Hepatocyte (in vitro differentiated cells): Measurements from ENCODE around the gene IGF2BP3. TPM values are rescaled to one million over a fixed set of nuclear protein-coding genes. Genes with fewer than 3 reads are reported as not detected.

Experiments used
- DNase-seq: peaks from one replicate; pipeline ENCODE4 v3.0.0-alpha.2; 2016; ENCODE audit warnings: low spot score
- H2AFZ ChIP-seq: fragments of 200-600 bp; sonication (generic); 2 replicates; pipeline ENCODE4 v1.6.0; 2016; ENCODE audit warnings: antibody characterized with exemption, mild to moderate bottlenecking
- H3K27ac ChIP-seq: fragments of 200-600 bp; sonication (generic); 2 replicates; pipeline ENCODE4 v1.5.1; 2016; ENCODE audit warnings: mild to moderate bottlenecking
- H3K27me3 ChIP-seq: fragments of 200-600 bp; sonication (generic); 2 replicates; pipeline ENCODE4 v1.6.1; 2016
- H3K36me3 ChIP-seq: fragments of 200-600 bp; sonication (generic); replicated peaks from 2 replicates; pipeline ENCODE4 v1.5.1; 2016; ENCODE audit warnings: low read depth; ENCODE audit not compliant: insufficient read depth
- H3K4me1 ChIP-seq: fragments of 200-600 bp; sonication (generic); 2 replicates; pipeline ENCODE4 v1.5.1; 2016; ENCODE audit warnings: mild to moderate bottlenecking, moderate library complexity; ENCODE audit not compliant: insufficient read depth
- H3K4me2 ChIP-seq: fragments of 200-600 bp; sonication (generic); 2 replicates; pipeline ENCODE4 v1.6.0; 2016
- H3K4me3 ChIP-seq: fragments of 200-600 bp; sonication (generic); 2 replicates; pipeline ENCODE4 v1.5.1; 2016; ENCODE audit warnings: mild to moderate bottlenecking
- H3K79me2 ChIP-seq: fragments of 200-600 bp; sonication (generic); 2 replicates; pipeline ENCODE4 v1.6.0; 2017; ENCODE audit warnings: mild to moderate bottlenecking
- H3K9me2 ChIP-seq: fragments of 200-600 bp; sonication (generic); replicated peaks from 2 replicates; pipeline ENCODE4 v1.6.0; 2017; ENCODE audit warnings: mild to moderate bottlenecking; ENCODE audit not compliant: insufficient read depth
- H3K9me3 ChIP-seq: fragments of 200-600 bp; sonication (generic); 2 replicates; pipeline ENCODE4 v1.5.1; 2016; ENCODE audit warnings: low read depth, mild to moderate bottlenecking
- H4K20me1 ChIP-seq: fragments of 200-600 bp; sonication (generic); 2 replicates; pipeline ENCODE4 v1.6.0; 2016; ENCODE audit warnings: mild to moderate bottlenecking; ENCODE audit not compliant: insufficient read depth, poor library complexity, severe bottlenecking
- EZH2 ChIP-seq: fragments of 200-600 bp; sonication (generic); IDR thresholded peaks from 2 replicates; pipeline ENCODE4 v1.6.1; 2016; ENCODE audit warnings: antibody characterized with exemption, mild to moderate bottlenecking, borderline replicate concordance
- EZH2phosphoT487 ChIP-seq: fragments of 200-600 bp; sonication (generic); IDR thresholded peaks from one replicate; pipeline ENCODE4 v1.6.1; 2018; ENCODE audit warnings: antibody characterized with exemption, mild to moderate bottlenecking, low read depth, moderate library complexity; ENCODE audit not compliant: unreplicated experiment, severe bottlenecking
- WGBS: methylation state at CpG from one replicate; pipeline ENCODE4 v1.1.6; 2016; ENCODE audit warnings: low lambda C conversion rate; ENCODE audit errors: missing lambda C conversion rate; 5-methylcytosine and 5-hydroxymethylcytosine counted together
- polyA plus RNA-seq: library from polyadenylated mRNA; unstranded; fragments of >200 nt; fragmentation: Nextera tagmentation; extraction: Ambion mirVana; gene quantifications from 2 replicates; pipeline ENCODE4 v1.2.1, GENCODE V29; 2016
- total RNA-seq: library from RNA; depleted of rRNA; stranded (reverse); fragments of >200 nt; gene quantifications from 2 replicates; pipeline ENCODE4 v1.2.3, GENCODE V29; 2014
- TF ChIP-seq, protein P1 (sequence below): fragments of 200-600 bp; sonication (generic); IDR thresholded peaks from 2 replicates; pipeline ENCODE4 v1.5.1; 2016; ENCODE audit warnings: antibody characterized with exemption, mild to moderate bottlenecking; ENCODE audit not compliant: poor library complexity

The IGF2BP3 gene
- total and polyA plus RNA-seq, 2 experiments from 2014 or later, result 28.9 to 73.1 TPM

DNA sequence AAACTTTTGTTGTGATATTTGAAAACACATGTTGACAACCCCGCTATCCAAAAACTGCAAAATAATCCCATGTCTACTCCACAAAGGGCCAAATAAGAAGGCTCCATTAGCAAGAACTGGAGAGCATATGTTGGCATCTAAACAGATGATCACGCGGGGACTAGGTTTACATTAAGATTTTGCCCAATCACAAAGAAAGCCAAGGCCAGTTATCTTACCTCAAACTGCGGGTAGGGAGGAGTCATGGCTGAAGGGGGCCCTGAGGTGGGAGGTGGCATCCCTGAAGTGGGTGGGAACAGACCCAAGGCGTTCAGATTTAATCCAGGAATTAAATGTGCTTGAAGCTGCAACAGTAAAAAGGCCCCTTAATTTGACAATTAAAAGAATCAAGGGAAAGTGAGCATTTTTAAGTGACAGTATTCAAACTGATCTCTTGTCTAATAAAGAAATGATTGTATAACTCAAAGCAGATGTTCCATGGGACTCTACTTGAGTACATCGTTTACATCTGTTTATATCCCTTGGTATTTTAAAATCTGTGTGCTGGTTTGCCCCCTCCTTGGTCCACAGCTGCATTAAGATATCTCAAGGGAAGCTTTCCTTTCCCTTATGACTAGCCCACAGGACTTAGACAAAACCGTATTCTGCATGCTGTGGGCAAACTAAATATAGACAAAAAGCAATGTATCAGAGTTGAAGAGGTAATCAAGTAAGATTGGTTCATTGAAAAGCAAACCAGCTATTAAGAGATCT lies 128.3 kb downstream of the IGF2BP3 start:
- no peak overlapping the region for H3K4me2 ChIP-seq
- peak; percentile 11 for DNase-seq
- H3K9me2 ChIP-seq, result no peaks in the 10 kb centered on the region
- peaks cover 25% of the 10 kb centered on the region for H3K4me1 ChIP-seq
- H3K79me2 ChIP-seq, result peaks cover 2% of the 10 kb centered on the region
- TF ChIP-seq, protein P1, sequence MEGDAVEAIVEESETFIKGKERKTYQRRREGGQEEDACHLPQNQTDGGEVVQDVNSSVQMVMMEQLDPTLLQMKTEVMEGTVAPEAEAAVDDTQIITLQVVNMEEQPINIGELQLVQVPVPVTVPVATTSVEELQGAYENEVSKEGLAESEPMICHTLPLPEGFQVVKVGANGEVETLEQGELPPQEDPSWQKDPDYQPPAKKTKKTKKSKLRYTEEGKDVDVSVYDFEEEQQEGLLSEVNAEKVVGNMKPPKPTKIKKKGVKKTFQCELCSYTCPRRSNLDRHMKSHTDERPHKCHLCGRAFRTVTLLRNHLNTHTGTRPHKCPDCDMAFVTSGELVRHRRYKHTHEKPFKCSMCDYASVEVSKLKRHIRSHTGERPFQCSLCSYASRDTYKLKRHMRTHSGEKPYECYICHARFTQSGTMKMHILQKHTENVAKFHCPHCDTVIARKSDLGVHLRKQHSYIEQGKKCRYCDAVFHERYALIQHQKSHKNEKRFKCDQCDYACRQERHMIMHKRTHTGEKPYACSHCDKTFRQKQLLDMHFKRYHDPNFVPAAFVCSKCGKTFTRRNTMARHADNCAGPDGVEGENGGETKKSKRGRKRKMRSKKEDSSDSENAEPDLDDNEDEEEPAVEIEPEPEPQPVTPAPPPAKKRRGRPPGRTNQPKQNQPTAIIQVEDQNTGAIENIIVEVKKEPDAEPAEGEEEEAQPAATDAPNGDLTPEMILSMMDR, result no peak
- no peaks in the 10 kb centered on the region for H3K9me3 ChIP-seq
- H3K36me3 ChIP-seq, result no peaks in the 10 kb centered on the region
- peak overlapping the region; percentile 27 for H3K27ac ChIP-seq
- WGBS, result 48% methylated on average over 7 of the region's 7 CpGs
- H3K4me3 ChIP-seq, result no peak overlapping the region
- no peaks in the 10 kb centered on the region for H3K27me3 ChIP-seq
- no peaks in the 10 kb centered on the region for H4K20me1 ChIP-seq
- H2AFZ ChIP-seq, result no peak overlapping the region

DNA sequence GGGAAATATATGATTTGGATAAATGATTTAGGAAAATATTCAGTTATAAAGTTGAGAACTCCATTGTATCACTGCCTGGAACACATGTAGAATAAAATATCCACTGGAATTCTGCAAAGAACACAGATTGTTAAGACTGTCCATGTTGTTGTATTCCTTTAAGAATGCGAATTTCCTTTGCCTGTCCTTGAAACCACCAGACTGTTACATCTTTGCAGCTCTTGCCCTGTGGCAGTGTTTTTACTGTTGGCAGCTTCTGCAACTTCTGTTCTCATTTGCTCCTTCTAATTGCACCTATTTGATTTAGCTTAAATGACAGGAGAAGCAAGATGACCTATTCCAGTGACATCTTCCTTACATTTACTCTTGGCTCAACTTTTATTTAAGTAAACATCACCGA lies 131.4 kb downstream of the IGF2BP3 start:
- Histone ChIP-seq H3K27ac (no peak overlapping the region), H3K4me1 (peaks cover 40% of the 10 kb centered on the region), H3K9me2 (no peaks in the 10 kb centered on the region), H3K79me2 (peaks cover 2% of the 10 kb centered on the region), H3K36me3 (no peaks in the 10 kb centered on the region), H3K4me2 (no peak overlapping the region), H3K27me3 (no peaks in the 10 kb centered on the region), H2AFZ (no peak overlapping the region), H3K4me3 (no peak overlapping the region), H3K9me3 (no peaks in the 10 kb centered on the region), H4K20me1 (no peaks in the 10 kb centered on the region)
- TF ChIP-seq EZH2 (no peak), EZH2phosphoT487 (no peak)
- TF ChIP-seq, protein P1, result no peak
- WGBS, result 55% methylated on average over 2 of the region's 2 CpGs
- DNase-seq, result no peak

DNA sequence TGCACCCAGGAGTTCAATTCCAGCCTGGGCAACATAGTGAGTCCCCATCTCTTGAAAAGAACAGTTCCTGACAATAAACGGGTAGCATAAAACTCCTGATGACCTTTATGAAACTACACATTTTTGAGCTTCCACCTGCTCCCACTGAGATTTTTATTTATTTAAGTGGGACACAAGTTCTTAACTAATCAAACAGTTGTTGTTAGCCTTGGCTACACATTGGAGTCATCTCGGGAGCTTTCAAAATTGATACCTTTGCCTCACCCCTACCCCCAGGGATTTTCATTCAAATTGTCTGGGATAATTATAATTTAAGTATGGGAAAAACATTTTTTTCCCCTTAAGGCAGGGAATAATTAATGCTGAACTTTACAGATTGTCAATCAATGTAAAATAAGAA lies 131.9 kb downstream of the IGF2BP3 start:
- TF ChIP-seq, protein P1, result no peak
- no peak for TF ChIP-seq EZH2
- no peak overlapping the region for H2AFZ ChIP-seq
- no peak overlapping the region for H3K27ac ChIP-seq
- H3K4me3 ChIP-seq, result no peak overlapping the region
- DNase-seq, result no peak
- H4K20me1 ChIP-seq, result no peaks in the 10 kb centered on the region
- no peaks in the 10 kb centered on the region for H3K9me3 ChIP-seq
- WGBS, result 86% methylated on average over 2 of the region's 2 CpGs
- no peaks in the 10 kb centered on the region for H3K36me3 ChIP-seq
- peaks cover 2% of the 10 kb centered on the region for H3K79me2 ChIP-seq
- H3K4me1 ChIP-seq, result peaks cover 45% of the 10 kb centered on the region
- H3K27me3 ChIP-seq, result no peaks in the 10 kb centered on the region
- no peak overlapping the region for H3K4me2 ChIP-seq
- H3K9me2 ChIP-seq, result no peaks in the 10 kb centered on the region

DNA sequence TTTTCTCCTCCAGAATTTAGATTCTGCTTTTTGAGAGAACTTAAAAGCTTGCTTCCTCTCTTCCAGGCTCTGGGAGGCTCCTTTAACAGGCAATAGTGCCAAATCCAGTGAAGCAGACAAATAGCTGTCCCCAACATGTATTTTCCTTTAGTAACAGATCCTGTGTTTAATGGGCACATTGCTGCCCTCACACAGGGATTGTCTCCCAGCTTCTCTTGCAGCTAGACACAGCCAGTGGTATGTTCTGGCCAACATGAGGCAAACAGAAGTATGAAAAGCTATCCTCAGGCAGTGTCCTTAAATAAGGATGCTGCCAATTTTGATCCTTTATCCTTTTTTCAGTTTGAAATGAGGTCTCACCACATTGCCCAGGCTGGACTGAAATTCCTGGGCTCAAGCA lies 132.9 kb downstream of the IGF2BP3 start:
- Histone ChIP-seq H4K20me1 (no peaks in the 10 kb centered on the region), H3K79me2 (peaks cover 2% of the 10 kb centered on the region), H3K9me2 (no peaks in the 10 kb centered on the region), H3K4me1 (peaks cover 52% of the 10 kb centered on the region), H3K27ac (no peak overlapping the region), H2AFZ (no peak overlapping the region), H3K4me2 (no peak overlapping the region), H3K36me3 (no peaks in the 10 kb centered on the region), H3K9me3 (no peaks in the 10 kb centered on the region), H3K27me3 (no peaks in the 10 kb centered on the region), H3K4me3 (no peak overlapping the region)
- no peak for DNase-seq
- no peak for TF ChIP-seq EZH2
